GM20431 (cell line): ENCODE measurements around the gene CD96.
"Not testable (repeated sequence)": the region's sequence is repeated elsewhere in the genome, so short reads cannot be mapped to it uniquely, and the experiment has no call there.

Experiments
- in situ Hi-C: fragments of 300-500 bp; cut with MseI, MboI; formaldehyde crosslinking; loops from one replicate; pipeline ENCODE4 v1.15.0; 2020; ENCODE audit warnings: low sequenced_read_pairs; ENCODE audit not compliant: unreplicated experiment

CD96 gene

GRCh38 chr3:111548092-111548491, 6.1 kb downstream of the CD96 start:
- in situ Hi-C loops: no loop called here

- in situ Hi-C loops: no loop called here
These were observed 6.8 kb downstream of the CD96 start for GRCh38 chr3:111548756-111549155.

GRCh38 chr3:111561902-111562301, 19.9 kb downstream of the CD96 start:
- in situ Hi-C loops: not testable (repeated sequence)

GRCh38 chr3:111566844-111567243, 24.8 kb downstream of the CD96 start:
- in situ Hi-C loops: no loop called here

- in situ Hi-C loops: no loop called here
These were observed 26.4 kb downstream of the CD96 start for GRCh38 chr3:111568355-111568754.

GRCh38 chr3:111568911-111569310, 26.9 kb downstream of the CD96 start:
- in situ Hi-C loops: no loop called here

GRCh38 chr3:111570404-111571030, 28.5 kb downstream of the CD96 start:
- in situ Hi-C loops: no loop called here

GRCh38 chr3:111571282-111571681, 29.3 kb downstream of the CD96 start:
- in situ Hi-C loops: no loop called here

- in situ Hi-C loops: no loop called here
These were observed 30.0 kb downstream of the CD96 start for GRCh38 chr3:111571907-111572460.

GRCh38 chr3:111577113-111577512, 35.1 kb downstream of the CD96 start:
- in situ Hi-C loops: no loop called here

- in situ Hi-C loops: no loop called here
These were observed 36.0 kb downstream of the CD96 start for GRCh38 chr3:111577798-111578685.

- in situ Hi-C loops: no loop called here
These were observed 36.9 kb downstream of the CD96 start for GRCh38 chr3:111578867-111579266.

- in situ Hi-C loops: no loop called here
These were observed 37.5 kb downstream of the CD96 start for GRCh38 chr3:111579495-111579894.

GRCh38 chr3:111581403-111582119, 39.6 kb downstream of the CD96 start:
- in situ Hi-C loops: no loop called here

GRCh38 chr3:111582120-111582474, 40.1 kb downstream of the CD96 start:
- in situ Hi-C loops: no loop called here

- in situ Hi-C loops: no loop called here
These were observed 42.7 kb downstream of the CD96 start for GRCh38 chr3:111584744-111585143.

GRCh38 chr3:111585217-111585616, 43.2 kb downstream of the CD96 start:
- in situ Hi-C loops: no loop called here

GRCh38 chr3:111588527-111588926, 46.5 kb downstream of the CD96 start:
- in situ Hi-C loops: no loop called here

GRCh38 chr3:111589303-111590142, 47.5 kb downstream of the CD96 start:
- in situ Hi-C loops: no loop called here

- in situ Hi-C loops: no loop called here
These were observed 48.1 kb downstream of the CD96 start for GRCh38 chr3:111590143-111590491.
